ENCODE results near the gene CTTN.

Gene CTTN

DNA sequence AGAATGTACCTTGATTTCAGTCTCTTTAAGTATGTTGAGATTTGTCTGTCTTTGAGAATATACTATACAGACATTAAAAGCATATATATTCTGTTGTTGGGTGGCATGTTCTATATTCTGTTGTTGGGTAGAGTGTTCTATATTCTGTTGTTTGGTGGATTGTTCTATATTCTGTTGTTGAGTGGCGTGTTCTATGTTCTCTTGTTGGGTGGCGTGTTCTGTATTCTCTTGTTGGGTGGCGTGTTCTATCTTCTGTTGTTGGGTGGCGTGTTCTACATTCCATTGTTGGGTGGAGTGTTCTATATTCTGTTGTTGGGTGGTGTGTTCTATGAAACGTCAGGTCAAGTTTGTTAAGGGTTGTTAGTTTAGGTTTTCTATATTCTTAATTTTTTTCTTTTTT is 27.1 kb upstream of the CTTN start:
- H4K20me1 ChIP-seq (ENCODE audit: insufficient read depth) = no peaks in the 10 kb centered on the region
- TF ChIP-seq, protein P1, sequence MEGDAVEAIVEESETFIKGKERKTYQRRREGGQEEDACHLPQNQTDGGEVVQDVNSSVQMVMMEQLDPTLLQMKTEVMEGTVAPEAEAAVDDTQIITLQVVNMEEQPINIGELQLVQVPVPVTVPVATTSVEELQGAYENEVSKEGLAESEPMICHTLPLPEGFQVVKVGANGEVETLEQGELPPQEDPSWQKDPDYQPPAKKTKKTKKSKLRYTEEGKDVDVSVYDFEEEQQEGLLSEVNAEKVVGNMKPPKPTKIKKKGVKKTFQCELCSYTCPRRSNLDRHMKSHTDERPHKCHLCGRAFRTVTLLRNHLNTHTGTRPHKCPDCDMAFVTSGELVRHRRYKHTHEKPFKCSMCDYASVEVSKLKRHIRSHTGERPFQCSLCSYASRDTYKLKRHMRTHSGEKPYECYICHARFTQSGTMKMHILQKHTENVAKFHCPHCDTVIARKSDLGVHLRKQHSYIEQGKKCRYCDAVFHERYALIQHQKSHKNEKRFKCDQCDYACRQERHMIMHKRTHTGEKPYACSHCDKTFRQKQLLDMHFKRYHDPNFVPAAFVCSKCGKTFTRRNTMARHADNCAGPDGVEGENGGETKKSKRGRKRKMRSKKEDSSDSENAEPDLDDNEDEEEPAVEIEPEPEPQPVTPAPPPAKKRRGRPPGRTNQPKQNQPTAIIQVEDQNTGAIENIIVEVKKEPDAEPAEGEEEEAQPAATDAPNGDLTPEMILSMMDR (conservative IDR thresholded peaks at IDR 0.05; ENCODE audit: low read depth, low read length) = no peak
- no peak overlapping the region for H3K9ac ChIP-seq
- no peak overlapping the region for H3K4me2 ChIP-seq
- H3K4me3 ChIP-seq (IDR thresholded peaks at IDR 0.05; ENCODE audit: insufficient read depth, low read depth, low read length) = no peak overlapping the region
- H3K36me3 ChIP-seq (ENCODE audit: insufficient read depth) = no peaks in the 10 kb centered on the region
- H3K4me1 ChIP-seq (ENCODE audit: low read depth, poor library complexity, severe bottlenecking) = no peaks in the 10 kb centered on the region
- H3K27ac ChIP-seq = no peak overlapping the region
- H3K79me2 ChIP-seq (ENCODE audit: insufficient read depth, low read depth) = no peaks in the 10 kb centered on the region
- no peaks in the 10 kb centered on the region for H3K27me3 ChIP-seq (ENCODE audit: insufficient read depth, low read depth)
- H2AFZ ChIP-seq (ENCODE audit: low read depth) = no peak overlapping the region

DNA sequence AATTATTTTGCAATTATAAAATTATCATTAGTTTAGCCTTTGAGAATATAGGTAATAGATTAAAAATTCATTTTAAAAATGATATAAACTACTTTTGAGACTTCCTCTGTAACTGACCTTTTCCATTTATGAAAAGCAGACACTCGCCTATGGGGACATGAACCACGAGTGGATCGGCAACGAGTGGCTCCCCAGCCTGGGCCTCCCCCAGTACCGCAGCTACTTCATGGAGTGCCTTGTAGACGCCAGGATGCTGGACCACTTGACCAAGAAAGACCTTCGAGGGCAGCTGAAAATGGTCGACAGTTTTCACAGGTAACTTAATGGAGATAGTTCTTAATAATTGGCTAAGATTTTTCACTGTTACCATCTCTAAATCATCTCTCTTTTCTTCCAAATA is 26.3 kb upstream of the CTTN start:
- Histone ChIP-seq H3K4me1 (ENCODE audit: low read depth, poor library complexity, severe bottlenecking) (no peaks in the 10 kb centered on the region), H2AFZ (ENCODE audit: low read depth) (no peak overlapping the region), H3K36me3 (ENCODE audit: insufficient read depth) (no peaks in the 10 kb centered on the region), H3K79me2 (ENCODE audit: insufficient read depth, low read depth) (no peaks in the 10 kb centered on the region), H3K4me2 (no peak overlapping the region), H3K9ac (no peak overlapping the region), H3K27ac (no peak overlapping the region), H3K27me3 (ENCODE audit: insufficient read depth, low read depth) (no peaks in the 10 kb centered on the region), H4K20me1 (ENCODE audit: insufficient read depth) (no peaks in the 10 kb centered on the region), H3K4me3 (IDR thresholded peaks at IDR 0.05; ENCODE audit: insufficient read depth, low read depth, low read length) (no peak overlapping the region)
- TF ChIP-seq, protein P1 (conservative IDR thresholded peaks at IDR 0.05; ENCODE audit: low read depth, low read length) = no peak

DNA sequence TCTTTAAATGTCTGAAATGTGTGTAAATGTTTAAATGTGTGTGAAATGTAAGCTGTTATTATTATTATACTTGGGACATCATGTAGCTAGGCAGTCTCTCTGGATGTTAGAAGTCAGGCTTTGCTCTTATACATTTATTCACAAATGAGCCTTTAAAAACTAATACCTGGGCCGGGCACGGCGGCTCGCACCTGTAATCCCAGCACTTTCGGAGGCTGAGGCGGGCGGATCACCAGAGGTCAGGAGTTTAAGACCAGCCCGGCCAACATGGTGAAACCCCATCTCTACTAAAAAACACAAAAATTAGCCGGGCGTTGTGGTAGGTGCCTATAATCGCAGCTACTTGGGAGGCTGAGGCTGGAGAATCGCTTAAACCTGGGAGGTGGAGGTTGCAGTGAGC is 21.7 kb upstream of the CTTN start:
- H3K4me2 ChIP-seq = no peak overlapping the region
- TF ChIP-seq, protein P1 (conservative IDR thresholded peaks at IDR 0.05; ENCODE audit: low read depth, low read length) = no peak
- H3K9ac ChIP-seq = no peak overlapping the region
- no peaks in the 10 kb centered on the region for H4K20me1 ChIP-seq (ENCODE audit: insufficient read depth)
- H3K27ac ChIP-seq = no peak overlapping the region
- H2AFZ ChIP-seq (ENCODE audit: low read depth) = no peak overlapping the region
- H3K4me3 ChIP-seq (IDR thresholded peaks at IDR 0.05; ENCODE audit: insufficient read depth, low read depth, low read length) = no peak overlapping the region
- no peaks in the 10 kb centered on the region for H3K27me3 ChIP-seq (ENCODE audit: insufficient read depth, low read depth)
- H3K79me2 ChIP-seq (ENCODE audit: insufficient read depth, low read depth) = no peaks in the 10 kb centered on the region
- no peaks in the 10 kb centered on the region for H3K4me1 ChIP-seq (ENCODE audit: low read depth, poor library complexity, severe bottlenecking)
- no peaks in the 10 kb centered on the region for H3K36me3 ChIP-seq (ENCODE audit: insufficient read depth)

DNA sequence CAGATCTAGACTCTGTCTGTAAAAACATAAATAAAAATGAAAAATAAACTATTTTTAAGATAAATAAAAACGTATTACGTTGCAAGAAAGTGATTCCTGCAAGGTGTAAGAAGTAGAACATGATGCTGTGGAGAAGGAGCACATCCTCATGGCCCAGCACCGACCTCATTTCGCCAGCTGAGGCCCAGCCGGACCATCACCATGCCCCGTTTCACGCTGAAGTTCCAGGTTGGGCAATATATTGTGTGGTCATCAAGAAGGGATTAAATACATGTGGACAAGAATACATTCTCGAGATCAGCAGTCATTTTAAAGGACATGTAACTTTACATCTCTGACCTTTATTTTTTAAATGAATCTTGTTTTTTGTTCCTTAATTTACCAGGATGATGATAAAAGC is 20.7 kb upstream of the CTTN start:
- Histone ChIP-seq H3K27me3 (ENCODE audit: insufficient read depth, low read depth) (no peaks in the 10 kb centered on the region), H3K36me3 (ENCODE audit: insufficient read depth) (no peaks in the 10 kb centered on the region), H2AFZ (ENCODE audit: low read depth) (no peak overlapping the region), H3K27ac (no peak overlapping the region), H3K4me1 (ENCODE audit: low read depth, poor library complexity, severe bottlenecking) (no peaks in the 10 kb centered on the region), H3K79me2 (ENCODE audit: insufficient read depth, low read depth) (no peaks in the 10 kb centered on the region), H3K4me2 (no peak overlapping the region), H3K9ac (no peak overlapping the region), H3K4me3 (IDR thresholded peaks at IDR 0.05; ENCODE audit: insufficient read depth, low read depth, low read length) (no peak overlapping the region), H4K20me1 (ENCODE audit: insufficient read depth) (no peaks in the 10 kb centered on the region)
- TF ChIP-seq, protein P1 (conservative IDR thresholded peaks at IDR 0.05; ENCODE audit: low read depth, low read length) = no peak
